ENCODE results near the gene LRCH4. TPM values are rescaled to one million over a fixed set of nuclear protein-coding genes. Genes with fewer than 3 reads are reported as not detected.

LRCH4 gene
- total RNA-seq, 6 experiments from 2014 or later = 19.5 to 39.1 (median 24.7) TPM

DNA sequence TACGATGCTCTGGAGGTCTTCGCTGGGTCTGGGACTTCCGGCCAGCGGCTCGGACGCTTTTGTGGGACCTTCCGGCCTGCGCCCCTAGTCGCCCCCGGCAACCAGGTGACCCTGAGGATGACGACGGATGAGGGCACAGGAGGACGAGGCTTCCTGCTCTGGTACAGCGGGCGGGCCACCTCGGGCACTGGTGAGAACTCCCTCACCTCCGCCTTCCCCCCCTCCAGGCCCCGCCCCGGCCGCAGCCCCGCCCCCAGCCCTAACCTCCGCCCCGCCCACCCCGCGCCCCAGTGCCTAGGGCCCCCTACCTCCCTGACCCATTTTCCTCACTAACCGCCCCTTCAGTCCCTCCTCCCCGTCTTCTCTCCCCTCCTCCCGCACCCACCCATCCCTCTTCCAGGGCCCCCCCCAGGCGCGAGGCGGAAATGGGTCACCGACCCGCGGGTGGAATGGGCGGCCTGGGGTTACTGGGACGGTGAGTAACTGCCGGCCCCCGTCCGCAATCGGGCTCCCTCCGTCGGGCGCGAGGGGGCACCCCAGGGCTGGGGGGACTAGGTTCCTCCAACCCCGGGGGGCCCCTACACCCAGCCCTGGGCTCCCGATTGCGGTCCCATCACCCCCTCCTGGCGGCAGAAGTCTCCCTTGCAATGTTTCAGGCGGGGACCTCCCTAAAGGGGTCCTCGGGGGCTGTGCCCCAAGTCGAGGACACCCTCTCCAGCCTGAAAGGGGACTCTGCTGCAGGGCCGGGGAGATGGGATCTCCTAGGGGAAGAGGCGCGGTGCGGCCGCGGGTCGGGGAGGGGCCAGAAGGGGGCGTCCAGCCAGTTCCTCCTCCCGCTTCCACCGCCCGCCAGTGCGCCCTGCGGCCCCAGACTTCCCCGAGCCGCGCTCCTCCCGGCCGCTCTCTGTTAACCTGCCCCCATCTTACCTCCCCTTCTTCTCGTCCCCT lies 18.4 kb upstream of the LRCH4 start:
- Histone ChIP-seq H3K4me1 (peaks cover 0 to 23% (median 10%) of the 10 kb centered on the region in 4 donors), H3K27me3 (no peaks in the 10 kb centered on the region), H3K4me3 (peak overlapping the region; percentile 61 to 70 (median 67)), H3K9me3 (no peaks in the 10 kb centered on the region), H3K27ac (peak overlapping the region; percentile 47 to 60 (median 59)), H3K36me3 (no peaks in the 10 kb centered on the region)
- DNase-seq (peak; percentile 84 to 85 (median 84)), ATAC-seq (peak; percentile 69 to 72 (median 70))
- intact Hi-C loops (cut with DNase I) = no loop called here
- WGBS (ENCODE audit: insufficient coverage, low coverage, low lambda C conversion rate, missing lambda C conversion rate) = 2% methylated on average over 28 of the region's 70 CpGs
- TF ChIP-seq CTCF (IDR thresholded peaks at IDR 0.05) = peak; percentile 34 to 47 (median 41)
- peak; percentile 20 for TF ChIP-seq POLR2A (IDR thresholded peaks at IDR 0.05)

DNA sequence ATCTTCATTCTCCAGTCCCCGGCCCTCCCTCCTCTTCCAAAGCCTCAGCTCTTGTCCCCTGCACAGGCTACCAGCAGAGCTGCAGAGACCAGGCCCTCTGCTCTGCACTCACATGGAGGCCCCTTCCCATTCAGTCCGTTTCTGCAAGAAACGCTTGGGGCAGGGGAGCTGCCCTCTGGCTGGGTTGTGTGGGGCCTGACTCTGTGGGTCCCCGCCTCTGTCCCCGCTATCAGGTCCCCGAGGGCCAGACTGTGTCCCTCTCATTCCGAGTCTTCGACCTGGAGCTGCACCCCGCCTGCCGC lies 17.7 kb upstream of the LRCH4 start:
- TF ChIP-seq POLR2A (IDR thresholded peaks at IDR 0.05) (no peak), CTCF (IDR thresholded peaks at IDR 0.05) (no peak)
- peaks cover 0 to 23% (median 10%) of the 10 kb centered on the region in 4 donors for H3K4me1 ChIP-seq
- no peaks in the 10 kb centered on the region for H3K9me3 ChIP-seq
- peak overlapping the region; percentile 61 to 70 (median 67) for H3K4me3 ChIP-seq
- intact Hi-C loops (cut with DNase I) = no loop called here
- H3K27ac ChIP-seq = peak overlapping the region; percentile 10 to 47 (median 24)
- ATAC-seq = no peak
- no peaks in the 10 kb centered on the region for H3K36me3 ChIP-seq
- no peak for DNase-seq
- 40% methylated on average over 4 of the region's 10 CpGs for WGBS (ENCODE audit: insufficient coverage, low coverage, low lambda C conversion rate, missing lambda C conversion rate)
- H3K27me3 ChIP-seq = no peaks in the 10 kb centered on the region

DNA sequence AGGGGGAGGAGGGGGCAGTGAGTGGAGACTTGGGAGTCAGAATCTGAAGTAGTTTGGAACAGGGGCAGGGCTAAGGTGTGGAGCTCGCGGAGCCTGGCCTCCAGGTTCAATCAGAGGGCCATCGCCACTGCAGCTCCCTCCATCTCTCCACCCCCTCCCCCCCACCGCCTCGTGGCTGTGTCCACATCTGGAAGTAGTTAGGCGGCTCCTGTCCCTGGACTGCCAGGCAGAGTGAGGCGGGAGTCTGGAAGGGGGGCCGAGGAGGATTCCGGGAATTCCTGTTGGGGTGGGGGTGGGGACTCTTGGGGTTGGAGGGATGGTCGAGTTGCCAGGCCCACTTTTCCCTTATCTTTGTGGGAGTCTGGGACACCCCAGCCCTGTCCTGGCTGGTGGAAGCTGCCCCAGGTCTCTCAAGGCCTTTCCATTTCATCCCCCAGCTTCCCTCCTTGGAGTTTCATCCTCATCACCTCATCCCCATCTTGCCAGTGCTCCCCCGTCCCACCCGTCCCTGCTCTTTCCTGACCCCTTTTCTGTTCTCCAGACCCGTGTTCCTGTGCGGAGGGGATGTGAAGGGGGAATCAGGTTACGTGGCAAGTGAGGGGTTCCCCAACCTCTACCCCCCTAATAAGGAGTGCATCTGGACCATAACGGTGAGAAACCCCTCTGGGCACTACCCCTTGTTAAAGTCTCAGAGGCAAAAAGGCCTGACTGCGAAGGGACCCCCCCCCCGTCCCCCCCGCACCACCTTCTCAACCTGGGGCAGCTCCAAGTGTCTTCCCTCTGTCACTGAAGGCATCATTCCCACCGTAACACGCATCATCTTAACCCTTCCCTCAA lies 17.2 kb upstream of the LRCH4 start:
- Histone ChIP-seq H3K27me3 (no peaks in the 10 kb centered on the region), H3K27ac (peak overlapping the region in 1 of 3 donors; percentile 53), H3K4me1 (peaks cover 0 to 23% (median 10%) of the 10 kb centered on the region in 4 donors), H3K9me3 (no peaks in the 10 kb centered on the region), H3K4me3 (peak overlapping the region in 2 of 3 donors; percentile 61 to 70), H3K36me3 (no peaks in the 10 kb centered on the region)
- no peak for DNase-seq
- intact Hi-C loops (cut with DNase I) = no loop called here
- no peak for ATAC-seq
- 51% methylated on average over 11 of the region's 21 CpGs for WGBS (ENCODE audit: insufficient coverage, low coverage, low lambda C conversion rate, missing lambda C conversion rate)
- TF ChIP-seq CTCF (IDR thresholded peaks at IDR 0.05) (no peak), POLR2A (IDR thresholded peaks at IDR 0.05) (no peak)

DNA sequence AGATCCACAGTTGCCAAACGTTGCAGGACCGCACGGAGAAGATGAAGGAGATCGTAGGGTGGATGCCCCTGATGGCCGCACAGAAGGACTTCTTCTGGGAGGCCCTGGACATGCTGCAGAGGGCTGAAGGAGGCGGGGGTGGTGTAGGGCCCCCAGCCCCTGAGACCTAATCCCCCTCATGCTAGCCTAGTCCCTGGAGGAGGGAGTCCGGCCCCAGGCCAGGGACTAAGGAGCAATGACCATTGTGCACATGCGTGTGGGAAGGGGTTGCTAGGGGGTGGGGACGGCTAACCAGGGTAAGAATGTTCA lies 14.8 kb upstream of the LRCH4 start:
- no peak for ATAC-seq
- Histone ChIP-seq H3K4me3 (no peak overlapping the region), H3K27me3 (no peaks in the 10 kb centered on the region), H3K27ac (no peak overlapping the region), H3K4me1 (peaks cover 0 to 21% (median 10%) of the 10 kb centered on the region in 4 donors), H3K36me3 (no peaks in the 10 kb centered on the region), H3K9me3 (no peaks in the 10 kb centered on the region)
- TF ChIP-seq CTCF (IDR thresholded peaks at IDR 0.05) = no peak
- no peak for TF ChIP-seq POLR2A (IDR thresholded peaks at IDR 0.05)
- WGBS (ENCODE audit: insufficient coverage, low coverage, low lambda C conversion rate, missing lambda C conversion rate) = 81% methylated on average over 3 of the region's 9 CpGs
- intact Hi-C loops (cut with DNase I) = no loop called here
- DNase-seq = no peak

Data from right lobe of liver (tissue), 6 donors.